Common myeloid progenitor, CD34-positive (primary cell): ENCODE results near the gene ALDH1A3.
A peak's percentile ranks its signal among the peaks of the same experiment; 100 is the strongest.

Experiments used
- CTCF ChIA-PET: fragments of 350-600 bp; sonication (Branson Sonifier 250); formaldehyde crosslinking; loops from one replicate; lab custom pipeline; 2021; ENCODE audit warnings: antibody characterized with exemption; lab: Charles Lee
- POLR2A ChIA-PET: fragments of 350-600 bp; sonication (Branson Sonifier 250); formaldehyde crosslinking; loops from one replicate; lab custom pipeline; 2021; ENCODE audit warnings: antibody characterized with exemption; lab: Charles Lee
- DNase-seq, 3 donors: peaks; one replicate each; pipeline versions ENCODE4 v3.0.0 to v3.0.0-alpha.2; 2013
- H3K27ac ChIP-seq, 2 experiments: 1 replicate in 1 of 2; 2 replicates in 1 of 2; pipeline ENCODE4 v1.7.0; 2013; ENCODE audit warnings: inconsistent platforms in 2 of 2, low read length in 2 of 2, mild to moderate bottlenecking in 2 of 2, low read depth in 1 of 2, moderate library complexity in 1 of 2; ENCODE audit not compliant: severe bottlenecking in 2 of 2, insufficient read depth in 1 of 2, poor library complexity in 1 of 2
- H3K27me3 ChIP-seq, 5 experiments: replicated peaks in 2 of 5; 1 replicate in 3 of 5; 2 replicates in 2 of 5; pipeline versions ENCODE4 v1.6.1 to v1.7.0; 2013; ENCODE audit warnings: low read length in 4 of 5, mild to moderate bottlenecking in 2 of 5, moderate library complexity in 2 of 5, inconsistent platforms in 1 of 5; ENCODE audit not compliant: insufficient read depth in 5 of 5, control insufficient read depth in 4 of 5
- H3K36me3 ChIP-seq, 4 experiments: 1 replicate in 2 of 4; 2 replicates in 2 of 4; pipeline versions ENCODE4 v1.6.1 to v1.7.0; 2013; ENCODE audit warnings: low read length in 3 of 4, control low read depth in 1 of 4, mild to moderate bottlenecking in 1 of 4; ENCODE audit not compliant: control insufficient read depth in 4 of 4, insufficient read depth in 4 of 4
- H3K4me1 ChIP-seq, 4 experiments: 1 replicate in 3 of 4; 2 replicates in 1 of 4; pipeline versions ENCODE4 v1.6.1 to v1.7.1; 2013; ENCODE audit warnings: low read length in 3 of 4, mild to moderate bottlenecking in 3 of 4, control low read depth in 1 of 4, inconsistent platforms in 1 of 4, moderate library complexity in 1 of 4; ENCODE audit not compliant: control insufficient read depth in 4 of 4, insufficient read depth in 4 of 4; ENCODE audit errors: control extremely low read depth in 1 of 4
- H3K4me3 ChIP-seq, 7 experiments: 1 replicate in 4 of 7; 2 replicates in 3 of 7; pipeline versions ENCODE4 v1.5.1 to v1.7.0; 2013; ENCODE audit warnings: mild to moderate bottlenecking in 7 of 7, low read length in 6 of 7, moderate library complexity in 6 of 7, inconsistent platforms in 2 of 7, low read depth in 2 of 7, control low read depth in 1 of 7; ENCODE audit not compliant: insufficient read depth in 4 of 7, control insufficient read depth in 1 of 7; ENCODE audit errors: extremely low read depth in 1 of 7
- H3K9me3 ChIP-seq, 5 experiments: 1 replicate in 4 of 5; 2 replicates in 1 of 5; pipeline versions ENCODE4 v1.6.1 to v1.7.1; 2013; ENCODE audit warnings: low read length in 4 of 5, mild to moderate bottlenecking in 2 of 5, inconsistent platforms in 1 of 5, low read depth in 1 of 5, moderate library complexity in 1 of 5; ENCODE audit not compliant: control insufficient read depth in 4 of 5, insufficient read depth in 2 of 5; ENCODE audit errors: control extremely low read depth in 1 of 5
- WGBS: methylation state at CpG from one replicate; pipeline ENCODE4 v1.1.5; 2013; ENCODE audit not compliant: insufficient coverage; 5-methylcytosine and 5-hydroxymethylcytosine counted together

Gene ALDH1A3

DNA sequence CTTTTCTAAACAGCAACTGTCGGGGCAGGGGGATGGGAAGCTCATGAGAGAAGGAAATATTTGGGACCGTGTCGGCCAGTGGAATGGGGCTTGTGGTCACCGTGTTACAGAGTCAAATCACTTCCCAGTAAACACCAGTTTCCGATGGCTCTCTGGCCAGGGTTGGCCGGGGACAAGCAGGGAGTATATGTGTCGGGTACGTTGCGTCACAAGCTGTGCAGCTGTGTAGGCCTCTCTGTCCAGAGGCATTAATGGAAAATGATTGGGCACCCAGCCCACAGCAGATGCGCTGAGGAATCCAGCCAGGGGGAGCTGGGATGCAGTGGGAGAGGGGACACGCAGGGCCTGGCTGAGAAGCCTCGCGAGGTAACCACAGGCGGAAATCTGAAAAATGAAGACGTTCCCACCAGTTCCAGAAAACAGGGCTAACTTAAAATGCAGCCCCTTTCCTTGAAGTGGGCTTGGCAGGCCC lies 15.8 kb upstream of the ALDH1A3 start:
- Histone ChIP-seq H3K36me3 (peaks cover 0 to 4% (median 0%) of the 10 kb centered on the region in 4 experiments), H3K27me3 (peaks cover 0 to 25% (median 15%) of the 10 kb centered on the region in 5 experiments), H3K9me3 (peaks cover 0 to 10% (median 2%) of the 10 kb centered on the region in 5 experiments), H3K27ac (no peak overlapping the region), H3K4me1 (no peaks in the 10 kb centered on the region), H3K4me3 (no peak overlapping the region)
- POLR2A ChIA-PET: no interaction called here
- DNase-seq: no peak
- whole genome bisulfite sequencing: 52% methylated on average over 10 of the region's 15 CpGs
- CTCF ChIA-PET: interaction anchor here (1.3 kb wide), 1 partner anchor 9 kb away, joined by 4 read pairs; no protein-coding TSS in a partner anchor

DNA sequence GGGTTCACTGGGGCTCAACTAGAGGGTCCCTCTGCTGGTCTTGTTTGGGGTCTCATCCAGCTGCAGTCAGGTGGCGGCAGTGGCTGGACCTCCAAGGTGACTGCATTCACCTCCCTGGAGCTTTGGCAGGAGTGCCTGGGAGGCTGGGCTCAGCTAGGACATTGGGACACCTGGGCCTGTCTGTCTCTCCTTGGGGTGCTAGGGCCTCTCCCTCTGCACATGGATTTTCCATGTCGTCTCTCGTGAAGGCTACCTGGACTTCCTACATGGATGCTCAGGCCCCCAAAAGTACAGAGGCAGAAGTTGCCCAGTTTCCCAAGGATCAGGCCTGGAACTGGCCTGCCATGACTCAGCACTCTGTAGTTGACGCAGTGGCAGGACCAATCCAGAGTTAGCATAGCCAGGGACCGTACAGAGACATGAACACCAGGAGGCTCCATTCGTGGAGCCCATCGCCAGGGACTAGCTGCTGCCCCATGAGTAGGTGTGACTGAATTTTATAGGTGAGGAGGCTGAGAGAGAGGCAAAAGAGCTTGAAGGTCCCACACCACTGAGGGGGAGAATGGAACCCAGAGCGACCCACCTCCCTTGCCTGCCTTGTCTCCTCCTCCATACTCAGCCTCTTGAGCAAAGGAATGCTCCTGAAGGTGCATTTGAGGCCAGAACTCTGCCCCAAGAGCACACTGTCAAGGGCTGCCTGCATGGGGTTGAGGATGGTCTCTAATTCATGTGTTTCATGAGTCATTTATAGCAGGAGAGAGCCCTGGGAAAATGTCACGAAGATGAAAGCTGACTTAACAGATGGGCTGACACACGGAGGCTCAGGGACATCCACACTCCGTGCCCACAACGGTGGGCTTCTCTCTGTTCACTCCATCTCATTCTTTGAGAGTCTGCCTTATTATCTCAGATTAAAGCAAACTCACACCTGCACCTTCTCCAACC lies 13.0 kb upstream of the ALDH1A3 start:
- no peak overlapping the region for H3K4me3 ChIP-seq
- 96% methylated on average over 10 of the region's 12 CpGs for WGBS
- H3K36me3 ChIP-seq: no peaks in the 10 kb centered on the region
- ChIA-PET POLR2A (no interaction called here), CTCF (interaction anchor here (1.0 to 1.8 kb wide), 2 partner anchors 8 to 23 kb away, joined by 3 to 4 read pairs; no protein-coding TSS in a partner anchor)
- H3K27me3 ChIP-seq: peaks cover 0 to 25% (median 14%) of the 10 kb centered on the region in 5 experiments
- no peaks in the 10 kb centered on the region for H3K4me1 ChIP-seq
- H3K9me3 ChIP-seq: peaks cover 0 to 11% (median 7%) of the 10 kb centered on the region in 5 experiments
- DNase-seq: no peak
- no peak overlapping the region for H3K27ac ChIP-seq

DNA sequence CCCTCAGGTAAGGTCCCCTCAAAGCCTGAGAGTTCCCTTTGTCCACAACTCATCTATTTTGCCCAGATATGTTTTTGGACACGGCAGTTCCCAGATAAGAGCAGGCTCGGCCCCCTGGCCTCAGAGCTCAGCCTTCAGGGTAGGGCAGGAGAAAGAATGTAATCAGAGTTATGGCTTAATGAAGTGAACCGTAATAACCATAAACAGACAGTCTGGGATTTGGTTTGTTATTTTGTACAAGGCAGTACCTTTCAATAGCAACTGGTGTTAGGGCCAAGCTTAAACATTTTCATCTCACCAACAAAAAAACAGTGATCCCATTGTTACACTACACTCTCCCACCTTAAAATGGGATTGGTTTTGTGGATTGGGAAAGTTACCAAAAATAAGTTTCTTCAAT lies 12.2 kb upstream of the ALDH1A3 start:
- WGBS: no CpG with 5 or more reads among the region's 3 CpGs
- Histone ChIP-seq H3K27ac (no peak overlapping the region), H3K4me1 (no peaks in the 10 kb centered on the region), H3K4me3 (no peak overlapping the region), H3K27me3 (peaks cover 0 to 25% (median 15%) of the 10 kb centered on the region in 5 experiments), H3K9me3 (peaks cover 0 to 11% (median 7%) of the 10 kb centered on the region in 5 experiments), H3K36me3 (no peaks in the 10 kb centered on the region)
- CTCF ChIA-PET: interaction anchor here (0.7 to 1.8 kb wide), 2 partner anchors 9 to 240 kb away, joined by 4 read pairs; no protein-coding TSS in a partner anchor
- POLR2A ChIA-PET: no interaction called here
- no peak for DNase-seq

GRCh38 chr15:100869151-100869999 lies 10.3 kb upstream of the ALDH1A3 start:
- 68% methylated on average over 12 of the region's 13 CpGs for WGBS
- H3K27ac ChIP-seq: no peak overlapping the region
- H3K9me3 ChIP-seq: peaks cover 0 to 11% (median 7%) of the 10 kb centered on the region in 5 experiments
- H3K4me1 ChIP-seq: no peaks in the 10 kb centered on the region
- peaks cover 0 to 13% (median 8%) of the 10 kb centered on the region in 5 experiments for H3K27me3 ChIP-seq
- POLR2A ChIA-PET: no interaction called here
- peak in 1 of 3 donors; percentile 25 for DNase-seq
- CTCF ChIA-PET: interaction anchor here (0.7 to 1.4 kb wide), 3 partner anchors 9 to 17 kb away, joined by 3 to 4 read pairs (median 3); no protein-coding TSS in a partner anchor
- no peak overlapping the region for H3K4me3 ChIP-seq
- no peaks in the 10 kb centered on the region for H3K36me3 ChIP-seq

DNA sequence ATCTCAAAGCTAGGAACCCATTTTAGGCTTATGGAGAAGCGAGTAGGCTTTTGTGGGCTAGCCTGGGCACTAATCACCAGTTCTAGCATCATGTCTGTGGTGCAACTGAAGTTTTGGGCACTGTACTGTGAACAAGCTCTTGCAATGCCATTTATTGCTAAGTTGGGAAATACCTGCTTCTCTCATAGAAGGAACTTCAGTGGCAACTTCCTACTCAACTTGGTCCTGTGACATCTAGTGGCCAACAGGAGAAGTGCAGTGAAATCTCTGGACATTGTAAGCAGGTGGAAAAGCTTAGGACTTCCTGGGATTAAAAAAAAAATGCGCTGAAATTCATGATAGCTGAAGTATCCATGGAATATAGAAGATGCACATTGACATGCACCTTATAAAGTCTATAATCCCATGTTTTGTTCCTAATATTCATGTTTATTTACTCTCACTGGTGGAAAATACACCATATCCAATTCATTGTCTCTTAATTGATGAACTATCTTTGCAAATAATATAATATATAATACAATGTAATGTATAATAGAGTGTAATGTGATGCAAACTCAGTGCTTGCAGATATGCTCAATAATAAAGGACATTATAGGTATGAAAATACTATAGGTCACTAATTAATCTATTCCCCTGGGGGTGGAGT lies 6.5 kb upstream of the ALDH1A3 start:
- CTCF ChIA-PET: interaction anchor here (0.9 to 2.0 kb wide), 11 partner anchors 9 to 254 kb away, joined by 3 to 7 read pairs (median 3); no protein-coding TSS in a partner anchor
- POLR2A ChIA-PET: no interaction called here
- Histone ChIP-seq H3K4me1 (no peaks in the 10 kb centered on the region), H3K27me3 (peaks cover 3 to 34% (median 16%) of the 10 kb centered on the region in 5 experiments), H3K27ac (no peak overlapping the region), H3K9me3 (peaks cover 0 to 11% (median 7%) of the 10 kb centered on the region in 5 experiments), H3K4me3 (no peak overlapping the region), H3K36me3 (no peaks in the 10 kb centered on the region)
- DNase-seq: peak; percentile 73 to 83 (median 81)
- 36% methylated on average over 1 of the region's 2 CpGs for WGBS

DNA sequence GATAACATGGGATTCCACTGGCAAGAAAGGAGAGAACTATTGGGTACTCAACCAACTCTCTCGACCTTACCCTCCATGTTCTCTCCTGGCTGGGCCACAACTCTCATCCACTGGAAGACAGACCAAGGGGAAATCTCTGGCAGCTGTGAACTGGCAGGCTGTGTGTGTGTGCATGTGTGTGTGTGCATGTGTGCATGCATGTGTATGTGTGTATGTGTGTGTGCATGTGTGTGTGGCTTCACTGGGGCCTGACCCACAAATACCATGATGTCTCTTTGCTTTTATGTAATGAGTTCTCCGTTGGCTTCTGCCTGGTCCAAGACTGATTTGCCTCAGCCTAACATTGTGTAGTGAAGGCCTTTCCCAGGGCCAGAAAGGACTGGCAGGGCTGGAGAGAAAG lies 4.1 kb upstream of the ALDH1A3 start:
- Histone ChIP-seq H3K9me3 (peaks cover 0 to 1% (median 0%) of the 10 kb centered on the region in 5 experiments), H3K4me1 (peaks cover 0 to 16% (median 10%) of the 10 kb centered on the region in 4 experiments), H3K27me3 (peaks cover 3 to 56% (median 27%) of the 10 kb centered on the region in 5 experiments), H3K27ac (no peak overlapping the region), H3K4me3 (no peak overlapping the region), H3K36me3 (no peaks in the 10 kb centered on the region)
- no peak for DNase-seq
- POLR2A ChIA-PET: no interaction called here
- CTCF ChIA-PET: interaction anchor here (0.6 to 1.9 kb wide), 7 partner anchors 9 to 248 kb away, joined by 3 to 7 read pairs (median 3); no protein-coding TSS in a partner anchor
- 100% methylated on average over 1 of the region's 2 CpGs for WGBS
